Measurements from ENCODE around the gene SERPINA3. TPM values are rescaled to one million over a fixed set of nuclear protein-coding genes. Genes with fewer than 3 reads are reported as not detected.

The SERPINA3 gene
- total RNA-seq, 5 donors from 2014 or later (not counting 1 experiment from before 2014, with no cell fraction given): 4.0 to 6.1 (median 4.4) TPM; not detected in 2

DNA sequence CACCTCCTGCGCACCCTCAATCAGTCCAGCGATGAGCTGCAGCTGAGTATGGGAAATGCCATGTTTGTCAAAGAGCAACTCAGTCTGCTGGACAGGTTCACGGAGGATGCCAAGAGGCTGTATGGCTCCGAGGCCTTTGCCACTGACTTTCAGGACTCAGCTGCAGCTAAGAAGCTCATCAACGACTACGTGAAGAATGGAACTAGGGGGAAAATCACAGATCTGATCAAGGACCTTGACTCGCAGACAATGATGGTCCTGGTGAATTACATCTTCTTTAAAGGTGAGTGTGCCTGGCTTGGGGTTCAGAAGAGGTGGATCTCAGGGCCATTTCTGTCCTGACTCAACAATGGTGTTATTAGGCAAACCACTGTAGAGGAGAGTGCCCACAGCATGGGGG lies 2.6 kb downstream of the SERPINA3 start:
- peaks cover 4% of the 10 kb centered on the region for H3K36me3 Mint-ChIP-seq
- Histone ChIP-seq H3K4me1 (ENCODE audit: control insufficient read depth in 1 of 2, extremely low read depth in 1 of 2, insufficient read depth in 2 of 2, low read length in 2 of 2) (no peaks in the 10 kb centered on the region), H3K27me3 (replicated peaks in 1 of 2; ENCODE audit: control insufficient read depth in 2 of 2, extremely low read depth in 1 of 2, insufficient read depth in 2 of 2, low read length in 1 of 2) (peaks cover 0 to 4% of the 10 kb centered on the region in 2 experiments), H3K36me3 (ENCODE audit: control insufficient read depth in 2 of 2, extremely low read depth in 1 of 2, insufficient read depth in 1 of 2, low read length in 1 of 2) (no peaks in the 10 kb centered on the region), H3K27ac (ENCODE audit: low read length) (no peak overlapping the region), H3K9me3 (no peaks in the 10 kb centered on the region), H3K4me3 (ENCODE audit: control insufficient read depth in 1 of 2, extremely low read depth in 1 of 2, low read length in 1 of 2) (no peak overlapping the region)
- no peaks in the 10 kb centered on the region for H3K4me1 Mint-ChIP-seq
- ATAC-seq (replicated peaks in 1 of 4) (no peak), DNase-seq (no peak)
- ChIA-PET CTCF (no interaction called here), POLR2A (no interaction called here)
- 91% methylated on average over 7 of the region's 7 CpGs for WGBS (ENCODE audit: insufficient coverage)
- H3K27me3 Mint-ChIP-seq: peaks cover 4 to 5% of the 10 kb centered on the region in 2 donors
- peaks cover 14 to 27% (median 17%) of the 10 kb centered on the region in 3 donors for H3K9me3 Mint-ChIP-seq
- H3K4me3 Mint-ChIP-seq: no peak overlapping the region
- no peak overlapping the region for H3K27ac Mint-ChIP-seq

DNA sequence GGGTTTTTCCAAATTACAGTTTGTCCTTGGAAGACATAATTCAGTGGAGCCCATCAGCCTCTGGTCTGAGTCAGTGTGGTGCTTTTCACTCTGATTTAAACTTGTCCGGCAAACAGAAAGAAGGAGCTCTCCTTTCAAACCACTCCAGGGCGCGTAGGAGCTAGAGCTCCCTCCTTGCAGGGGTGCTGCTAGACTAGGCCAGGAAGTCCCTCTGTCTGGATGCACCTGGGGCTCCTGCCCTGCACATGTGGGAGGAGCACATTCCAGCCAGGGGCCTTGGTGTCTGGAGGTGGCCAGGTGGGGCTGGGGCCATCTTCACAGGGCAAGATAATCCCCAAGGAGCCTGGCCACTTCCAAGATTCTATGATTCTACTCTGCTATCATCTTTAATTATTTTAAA lies 3.1 kb downstream of the SERPINA3 start:
- ChIA-PET POLR2A (no interaction called here), CTCF (no interaction called here)
- peaks cover 14 to 27% (median 17%) of the 10 kb centered on the region in 3 donors for H3K9me3 Mint-ChIP-seq
- peaks cover 0 to 5% of the 10 kb centered on the region in 2 experiments for H3K27me3 ChIP-seq (replicated peaks in 1 of 2; ENCODE audit: control insufficient read depth in 2 of 2, extremely low read depth in 1 of 2, insufficient read depth in 2 of 2, low read length in 1 of 2)
- no peaks in the 10 kb centered on the region for H3K4me1 Mint-ChIP-seq
- ATAC-seq (replicated peaks in 1 of 4) (no peak), DNase-seq (no peak)
- H3K4me1 ChIP-seq (ENCODE audit: control insufficient read depth in 1 of 2, extremely low read depth in 1 of 2, insufficient read depth in 2 of 2, low read length in 2 of 2): no peaks in the 10 kb centered on the region
- H3K27ac ChIP-seq (ENCODE audit: low read length): no peak overlapping the region
- H3K27ac Mint-ChIP-seq: no peak overlapping the region
- H3K36me3 ChIP-seq (ENCODE audit: control insufficient read depth in 2 of 2, extremely low read depth in 1 of 2, insufficient read depth in 1 of 2, low read length in 1 of 2): no peaks in the 10 kb centered on the region
- no peaks in the 10 kb centered on the region for H3K9me3 ChIP-seq
- H3K27me3 Mint-ChIP-seq: peaks cover 4 to 8% of the 10 kb centered on the region in 2 donors
- no peak overlapping the region for H3K4me3 ChIP-seq (ENCODE audit: control insufficient read depth in 1 of 2, extremely low read depth in 1 of 2, low read length in 1 of 2)
- peaks cover 4% of the 10 kb centered on the region for H3K36me3 Mint-ChIP-seq
- H3K4me3 Mint-ChIP-seq: no peak overlapping the region
- WGBS (ENCODE audit: insufficient coverage): no CpG with 5 or more reads among the region's 3 CpGs

DNA sequence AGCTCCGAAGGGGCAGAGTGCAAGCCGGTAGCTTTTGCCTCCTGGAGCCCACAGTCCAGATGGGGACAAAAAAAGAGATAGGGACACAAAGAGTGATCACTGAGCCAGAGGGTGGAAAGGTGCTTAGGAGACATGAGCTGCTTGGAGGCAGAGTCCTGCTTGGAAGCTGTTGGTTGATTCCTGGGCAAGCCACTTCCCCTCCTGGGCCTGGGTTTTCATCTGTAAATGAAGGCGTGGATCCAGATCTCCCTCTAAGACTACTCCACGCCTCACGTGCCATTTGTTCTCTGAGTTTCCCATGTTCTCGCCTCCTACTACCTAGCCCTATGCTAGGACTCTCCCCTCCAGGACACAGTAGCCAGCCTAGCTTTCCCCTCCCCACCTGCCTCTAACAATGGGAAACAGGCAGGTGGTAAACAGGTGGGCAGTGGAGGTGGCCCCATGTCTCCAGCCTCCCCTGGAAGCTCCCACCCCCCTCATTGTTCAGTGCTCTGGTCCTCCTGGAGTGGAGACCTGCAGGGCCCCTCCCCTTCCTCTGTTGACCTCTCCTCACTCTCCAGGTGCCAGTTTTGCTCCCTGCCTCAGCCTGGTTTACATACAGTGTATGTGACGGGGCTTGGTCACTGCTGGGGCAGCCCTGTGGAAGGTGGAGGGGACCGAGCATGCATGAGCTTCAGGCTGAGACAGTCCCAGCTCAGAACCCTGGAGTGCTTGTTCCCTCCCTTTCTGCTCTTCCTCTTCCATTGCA lies 3.8 kb downstream of the SERPINA3 start:
- DNase-seq (no peak), ATAC-seq (replicated peaks in 1 of 4) (no peak)
- H3K27ac ChIP-seq (ENCODE audit: low read length): no peak overlapping the region
- no peaks in the 10 kb centered on the region for H3K4me1 ChIP-seq (ENCODE audit: control insufficient read depth in 1 of 2, extremely low read depth in 1 of 2, insufficient read depth in 2 of 2, low read length in 2 of 2)
- ChIA-PET CTCF (no interaction called here), POLR2A (no interaction called here)
- no peaks in the 10 kb centered on the region for H3K36me3 ChIP-seq (ENCODE audit: control insufficient read depth in 2 of 2, extremely low read depth in 1 of 2, insufficient read depth in 1 of 2, low read length in 1 of 2)
- H3K4me1 Mint-ChIP-seq: no peaks in the 10 kb centered on the region
- peaks cover 8 to 11% of the 10 kb centered on the region in 2 donors for H3K27me3 Mint-ChIP-seq
- no peak overlapping the region for H3K4me3 ChIP-seq (ENCODE audit: control insufficient read depth in 1 of 2, extremely low read depth in 1 of 2, low read length in 1 of 2)
- H3K9me3 Mint-ChIP-seq: peaks cover 14 to 27% (median 17%) of the 10 kb centered on the region in 3 donors
- H3K27me3 ChIP-seq (replicated peaks in 1 of 2; ENCODE audit: control insufficient read depth in 2 of 2, extremely low read depth in 1 of 2, insufficient read depth in 2 of 2, low read length in 1 of 2): peaks cover 0 to 12% of the 10 kb centered on the region in 2 experiments
- 80% methylated on average over 3 of the region's 8 CpGs for WGBS (ENCODE audit: insufficient coverage)
- no peaks in the 10 kb centered on the region for H3K9me3 ChIP-seq
- no peak overlapping the region for H3K4me3 Mint-ChIP-seq
- H3K27ac Mint-ChIP-seq: no peak overlapping the region
- H3K36me3 Mint-ChIP-seq: peaks cover 4% of the 10 kb centered on the region

DNA sequence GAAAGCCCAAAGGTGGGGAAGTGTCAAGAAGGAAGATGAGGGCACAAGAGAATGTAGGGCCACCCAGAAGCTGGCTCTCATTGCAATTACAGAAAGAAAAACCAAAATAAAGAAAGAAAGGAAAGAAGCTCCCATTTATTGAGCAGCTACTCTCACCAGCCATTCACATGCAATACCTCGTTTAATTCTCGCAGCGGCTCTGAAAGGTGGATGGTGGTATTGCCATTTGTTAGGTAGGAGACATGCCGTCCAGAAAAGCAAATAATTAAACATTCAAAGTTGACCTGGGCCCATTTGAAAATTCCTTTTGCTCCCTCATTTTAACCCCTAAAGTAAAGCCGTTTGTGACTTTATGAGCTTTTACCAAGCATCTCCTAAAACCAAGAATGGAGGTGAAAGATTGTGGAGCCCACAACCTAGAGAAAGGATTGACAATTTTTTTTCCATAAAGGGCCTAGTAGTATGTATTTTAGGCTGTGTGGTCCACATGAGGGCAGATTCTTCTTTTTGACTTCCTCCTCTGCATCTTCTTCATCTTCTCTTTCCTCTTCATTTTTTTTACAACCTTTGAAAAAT lies 5.3 kb downstream of the SERPINA3 start:
- Histone ChIP-seq H3K9me3 (no peaks in the 10 kb centered on the region), H3K4me1 (ENCODE audit: control insufficient read depth in 1 of 2, extremely low read depth in 1 of 2, insufficient read depth in 2 of 2, low read length in 2 of 2) (no peaks in the 10 kb centered on the region), H3K27ac (ENCODE audit: low read length) (no peak overlapping the region), H3K27me3 (replicated peaks in 1 of 2; ENCODE audit: control insufficient read depth in 2 of 2, extremely low read depth in 1 of 2, insufficient read depth in 2 of 2, low read length in 1 of 2) (peaks cover 0 to 17% of the 10 kb centered on the region in 2 experiments), H3K4me3 (ENCODE audit: control insufficient read depth in 1 of 2, extremely low read depth in 1 of 2, low read length in 1 of 2) (no peak overlapping the region), H3K36me3 (ENCODE audit: control insufficient read depth in 2 of 2, extremely low read depth in 1 of 2, insufficient read depth in 1 of 2, low read length in 1 of 2) (no peaks in the 10 kb centered on the region)
- Mint-ChIP-seq H3K4me1 (no peaks in the 10 kb centered on the region), H3K36me3 (peaks cover 4% of the 10 kb centered on the region), H3K27ac (no peak overlapping the region), H3K27me3 (peaks cover 16 to 18% of the 10 kb centered on the region in 2 donors), H3K4me3 (no peak overlapping the region), H3K9me3 (peaks cover 14 to 27% (median 17%) of the 10 kb centered on the region in 3 donors)
- POLR2A ChIA-PET: no interaction called here
- no peak for DNase-seq
- CTCF ChIA-PET: no interaction called here
- no CpG with 5 or more reads among the region's 5 CpGs for WGBS (ENCODE audit: insufficient coverage)
- no peak for ATAC-seq (replicated peaks in 1 of 4)

DNA sequence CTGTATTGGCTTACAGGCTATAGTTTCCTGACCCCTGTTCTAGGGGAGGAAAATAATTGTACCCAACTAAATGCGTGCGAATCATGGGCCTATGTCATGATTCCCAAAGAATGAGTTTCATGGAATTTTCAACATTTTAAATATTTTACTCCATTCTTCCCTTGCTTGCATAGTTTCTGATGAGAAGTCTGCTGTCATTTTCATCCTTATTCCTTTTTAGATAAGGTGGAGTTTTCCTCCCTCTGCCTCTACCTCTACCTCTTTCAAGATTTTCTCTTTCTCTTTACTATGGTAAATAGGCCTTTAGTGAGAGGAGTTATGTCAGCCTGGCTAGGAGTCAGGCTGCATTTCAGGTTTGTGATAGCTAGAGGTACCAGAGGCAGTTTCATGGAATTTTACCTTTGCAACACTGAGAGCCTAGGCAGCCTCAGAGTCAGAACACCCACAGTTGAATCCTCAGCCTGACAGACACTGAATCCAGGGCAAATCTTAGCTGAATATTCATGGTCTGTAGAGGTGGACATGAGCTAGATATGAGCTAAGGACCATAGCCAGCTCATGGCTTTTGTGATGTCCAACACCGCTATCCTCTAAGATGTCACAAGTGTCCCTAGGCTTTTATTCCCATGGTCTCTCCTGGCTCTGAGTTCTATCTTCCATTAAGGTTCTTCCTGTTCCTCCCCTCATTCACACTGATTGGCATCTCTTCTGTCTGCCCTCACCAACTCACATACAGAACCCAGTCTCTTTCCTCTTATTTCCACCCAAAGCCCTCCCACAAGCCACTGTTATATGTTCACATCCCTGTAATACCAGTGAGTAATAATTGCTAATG lies 6.0 kb downstream of the SERPINA3 start:
- Histone ChIP-seq H3K27me3 (replicated peaks in 1 of 2; ENCODE audit: control insufficient read depth in 2 of 2, extremely low read depth in 1 of 2, insufficient read depth in 2 of 2, low read length in 1 of 2) (peaks cover 0 to 15% of the 10 kb centered on the region in 2 experiments), H3K27ac (ENCODE audit: low read length) (no peak overlapping the region), H3K4me3 (ENCODE audit: control insufficient read depth in 1 of 2, extremely low read depth in 1 of 2, low read length in 1 of 2) (no peak overlapping the region), H3K4me1 (ENCODE audit: control insufficient read depth in 1 of 2, extremely low read depth in 1 of 2, insufficient read depth in 2 of 2, low read length in 2 of 2) (no peaks in the 10 kb centered on the region), H3K36me3 (ENCODE audit: control insufficient read depth in 2 of 2, extremely low read depth in 1 of 2, insufficient read depth in 1 of 2, low read length in 1 of 2) (no peaks in the 10 kb centered on the region), H3K9me3 (no peaks in the 10 kb centered on the region)
- no peak overlapping the region for H3K27ac Mint-ChIP-seq
- H3K4me3 Mint-ChIP-seq: no peak overlapping the region
- peaks cover 17% of the 10 kb centered on the region in 2 donors for H3K27me3 Mint-ChIP-seq
- DNase-seq: no peak
- CTCF ChIA-PET: no interaction called here
- H3K36me3 Mint-ChIP-seq: peaks cover 4% of the 10 kb centered on the region
- H3K9me3 Mint-ChIP-seq: peaks cover 14 to 27% (median 17%) of the 10 kb centered on the region in 3 donors
- ATAC-seq (replicated peaks in 1 of 4): no peak
- 100% methylated on average over 1 of the region's 3 CpGs for WGBS (ENCODE audit: insufficient coverage)
- no peaks in the 10 kb centered on the region for H3K4me1 Mint-ChIP-seq
- POLR2A ChIA-PET: no interaction called here

DNA sequence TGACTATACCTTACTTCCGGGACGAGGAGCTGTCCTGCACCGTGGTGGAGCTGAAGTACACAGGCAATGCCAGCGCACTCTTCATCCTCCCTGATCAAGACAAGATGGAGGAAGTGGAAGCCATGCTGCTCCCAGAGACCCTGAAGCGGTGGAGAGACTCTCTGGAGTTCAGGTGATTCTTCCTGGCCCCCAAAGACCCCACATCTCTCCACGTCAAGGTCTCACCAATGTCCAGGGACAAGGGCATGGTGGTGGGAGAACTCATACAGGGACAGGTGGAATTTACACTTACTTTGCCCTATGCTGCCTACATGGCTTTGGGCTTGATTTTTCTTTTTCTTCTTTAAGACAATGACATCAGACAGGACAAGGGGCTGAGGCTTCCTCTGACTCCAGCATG lies 7.1 kb downstream of the SERPINA3 start:
- Histone ChIP-seq H3K4me3 (ENCODE audit: control insufficient read depth in 1 of 2, extremely low read depth in 1 of 2, low read length in 1 of 2) (no peak overlapping the region), H3K4me1 (ENCODE audit: control insufficient read depth in 1 of 2, extremely low read depth in 1 of 2, insufficient read depth in 2 of 2, low read length in 2 of 2) (no peaks in the 10 kb centered on the region), H3K9me3 (no peaks in the 10 kb centered on the region), H3K27me3 (replicated peaks in 1 of 2; ENCODE audit: control insufficient read depth in 2 of 2, extremely low read depth in 1 of 2, insufficient read depth in 2 of 2, low read length in 1 of 2) (peaks cover 0 to 18% of the 10 kb centered on the region in 2 experiments), H3K36me3 (ENCODE audit: control insufficient read depth in 2 of 2, extremely low read depth in 1 of 2, insufficient read depth in 1 of 2, low read length in 1 of 2) (no peaks in the 10 kb centered on the region), H3K27ac (ENCODE audit: low read length) (no peak overlapping the region)
- H3K4me1 Mint-ChIP-seq: no peaks in the 10 kb centered on the region
- H3K27ac Mint-ChIP-seq: no peak overlapping the region
- H3K4me3 Mint-ChIP-seq: no peak overlapping the region
- ChIA-PET CTCF (no interaction called here), POLR2A (no interaction called here)
- H3K9me3 Mint-ChIP-seq: peaks cover 14 to 27% (median 17%) of the 10 kb centered on the region in 3 donors
- ATAC-seq (replicated peaks in 1 of 4): no peak
- H3K27me3 Mint-ChIP-seq: peaks cover 16 to 17% of the 10 kb centered on the region in 2 donors
- WGBS (ENCODE audit: insufficient coverage): 90% methylated on average over 4 of the region's 6 CpGs
- DNase-seq: no peak
- peaks cover 4% of the 10 kb centered on the region for H3K36me3 Mint-ChIP-seq
